OCI-LY1 (cell line): Measurements from ENCODE around the gene NFIA.

ENCODE experiments used
- H2AFZ ChIP-seq: fragments of 200-600 bp; sonication (generic), shearing (Covaris generic); 2 replicates; pipeline ENCODE4 v1.6.0; 2014; ENCODE audit warnings: antibody characterized with exemption, mild to moderate bottlenecking, low read length
- H3F3A ChIP-seq: fragments of 200-600 bp; sonication (generic), shearing (Covaris generic); 2 replicates; pipeline ENCODE4 v1.6.0; 2014; ENCODE audit warnings: mild to moderate bottlenecking, antibody characterized with exemption, low read length, moderate library complexity; ENCODE audit not compliant: insufficient read depth
- H3K27ac ChIP-seq: fragments of 200-600 bp; sonication (generic); 2 replicates; pipeline ENCODE4 v1.5.1; 2014; ENCODE audit warnings: low read length, mixed run types, mild to moderate bottlenecking, low read depth; ENCODE audit not compliant: poor library complexity, severe bottlenecking
- H3K27me3 ChIP-seq: fragments of 200-600 bp; sonication (generic); 2 replicates; pipeline ENCODE4 v1.6.0; 2014; ENCODE audit warnings: antibody characterized with exemption, mild to moderate bottlenecking, low read length, moderate library complexity; ENCODE audit not compliant: insufficient read depth
- H3K36me3 ChIP-seq: fragments of 200-600 bp; sonication (generic); 2 replicates; pipeline ENCODE4 v1.6.1; 2014; ENCODE audit warnings: mild to moderate bottlenecking, antibody characterized with exemption, low read length, moderate library complexity, mixed read lengths; ENCODE audit not compliant: insufficient read depth
- H3K4me1 ChIP-seq: fragments of 200-600 bp; sonication (generic); 2 replicates; pipeline ENCODE4 v1.5.1; 2014; ENCODE audit warnings: mild to moderate bottlenecking, low read length, moderate library complexity; ENCODE audit not compliant: insufficient read depth, severe bottlenecking
- H3K4me2 ChIP-seq: fragments of 200-600 bp; sonication (generic), shearing (Covaris generic); 2 replicates; pipeline ENCODE4 v1.6.1; 2014; ENCODE audit warnings: low read length
- H3K4me3 ChIP-seq: fragments of 200-600 bp; sonication (generic); 2 replicates; pipeline ENCODE4 v1.5.1; 2014; ENCODE audit warnings: low read length, low read depth, mild to moderate bottlenecking, mixed read lengths; ENCODE audit not compliant: poor library complexity, severe bottlenecking
- H3K79me2 ChIP-seq: fragments of 200-600 bp; shearing (Covaris generic); 2 replicates; pipeline ENCODE4 v1.6.1; 2016; ENCODE audit warnings: mixed run types, low read length, mixed read lengths; ENCODE audit not compliant: insufficient read depth
- H3K9ac ChIP-seq: fragments of 200-600 bp; sonication (generic), shearing (Covaris generic); 2 replicates; pipeline ENCODE4 v1.6.1; 2014; ENCODE audit warnings: mild to moderate bottlenecking, low read length, mixed read lengths
- H3K9me2 ChIP-seq: fragments of 200-600 bp; sonication (generic), shearing (Covaris generic); 2 replicates; pipeline ENCODE4 v1.6.1; 2014; ENCODE audit warnings: low read depth, mild to moderate bottlenecking, low read length, mixed read lengths
- H3K9me3 ChIP-seq: fragments of 200-600 bp; shearing (Covaris generic); 2 replicates; pipeline ENCODE4 v1.6.1; 2014; ENCODE audit warnings: low read length, mixed read lengths
- H4K20me1 ChIP-seq: fragments of 200-600 bp; sonication (generic), shearing (Covaris generic); 2 replicates; pipeline ENCODE4 v1.6.0; 2016; ENCODE audit warnings: mild to moderate bottlenecking, low read length; ENCODE audit not compliant: insufficient read depth
- EZH2 ChIP-seq: fragments of 200-600 bp; sonication (generic), shearing (Covaris generic); IDR thresholded peaks from 2 replicates; pipeline ENCODE4 v1.8.0; 2017; ENCODE audit warnings: borderline replicate concordance, mixed run types, mild to moderate bottlenecking, antibody characterized with exemption, low read length, moderate library complexity, mixed read lengths
- TF ChIP-seq, protein P1 (sequence below): fragments of 200-600 bp; sonication (generic), shearing (Covaris generic); IDR thresholded peaks from 2 replicates; pipeline ENCODE4 v1.5.1; 2017; ENCODE audit warnings: mild to moderate bottlenecking, antibody characterized with exemption, low read length, moderate library complexity, mixed read lengths

NFIA gene

DNA sequence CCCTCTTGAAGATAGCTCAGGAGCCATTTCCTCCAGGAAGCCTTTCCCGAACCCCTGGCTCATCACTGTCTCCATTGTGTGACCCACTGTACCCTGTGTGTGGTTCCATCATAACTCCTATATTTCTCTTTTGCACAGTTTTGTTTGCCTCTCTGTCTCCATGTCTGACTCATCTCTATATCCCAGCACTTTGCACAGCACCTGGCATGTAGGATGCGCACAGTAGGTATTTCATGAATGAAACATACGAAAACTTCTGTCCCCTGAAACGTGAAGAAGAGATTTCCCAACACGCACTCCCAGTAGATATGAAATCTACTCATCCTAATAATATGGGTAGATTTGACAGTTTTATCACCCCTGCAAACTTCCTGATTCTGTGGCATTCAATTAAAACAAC lies 275.2 kb downstream of the NFIA start:
- H3K4me2 ChIP-seq: no peak overlapping the region
- no peaks in the 10 kb centered on the region for H3K79me2 ChIP-seq
- peaks cover 26% of the 10 kb centered on the region for H3K36me3 ChIP-seq
- H3K9me3 ChIP-seq: no peaks in the 10 kb centered on the region
- H3F3A ChIP-seq: no peaks in the 10 kb centered on the region
- H4K20me1 ChIP-seq: no peaks in the 10 kb centered on the region
- no peaks in the 10 kb centered on the region for H3K27me3 ChIP-seq
- H3K4me3 ChIP-seq: no peak overlapping the region
- no peaks in the 10 kb centered on the region for H3K9me2 ChIP-seq
- no peak overlapping the region for H3K27ac ChIP-seq
- H2AFZ ChIP-seq: no peak overlapping the region
- no peaks in the 10 kb centered on the region for H3K4me1 ChIP-seq
- TF ChIP-seq EZH2: no peak
- TF ChIP-seq, protein P1, sequence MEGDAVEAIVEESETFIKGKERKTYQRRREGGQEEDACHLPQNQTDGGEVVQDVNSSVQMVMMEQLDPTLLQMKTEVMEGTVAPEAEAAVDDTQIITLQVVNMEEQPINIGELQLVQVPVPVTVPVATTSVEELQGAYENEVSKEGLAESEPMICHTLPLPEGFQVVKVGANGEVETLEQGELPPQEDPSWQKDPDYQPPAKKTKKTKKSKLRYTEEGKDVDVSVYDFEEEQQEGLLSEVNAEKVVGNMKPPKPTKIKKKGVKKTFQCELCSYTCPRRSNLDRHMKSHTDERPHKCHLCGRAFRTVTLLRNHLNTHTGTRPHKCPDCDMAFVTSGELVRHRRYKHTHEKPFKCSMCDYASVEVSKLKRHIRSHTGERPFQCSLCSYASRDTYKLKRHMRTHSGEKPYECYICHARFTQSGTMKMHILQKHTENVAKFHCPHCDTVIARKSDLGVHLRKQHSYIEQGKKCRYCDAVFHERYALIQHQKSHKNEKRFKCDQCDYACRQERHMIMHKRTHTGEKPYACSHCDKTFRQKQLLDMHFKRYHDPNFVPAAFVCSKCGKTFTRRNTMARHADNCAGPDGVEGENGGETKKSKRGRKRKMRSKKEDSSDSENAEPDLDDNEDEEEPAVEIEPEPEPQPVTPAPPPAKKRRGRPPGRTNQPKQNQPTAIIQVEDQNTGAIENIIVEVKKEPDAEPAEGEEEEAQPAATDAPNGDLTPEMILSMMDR: no peak
- no peak overlapping the region for H3K9ac ChIP-seq

DNA sequence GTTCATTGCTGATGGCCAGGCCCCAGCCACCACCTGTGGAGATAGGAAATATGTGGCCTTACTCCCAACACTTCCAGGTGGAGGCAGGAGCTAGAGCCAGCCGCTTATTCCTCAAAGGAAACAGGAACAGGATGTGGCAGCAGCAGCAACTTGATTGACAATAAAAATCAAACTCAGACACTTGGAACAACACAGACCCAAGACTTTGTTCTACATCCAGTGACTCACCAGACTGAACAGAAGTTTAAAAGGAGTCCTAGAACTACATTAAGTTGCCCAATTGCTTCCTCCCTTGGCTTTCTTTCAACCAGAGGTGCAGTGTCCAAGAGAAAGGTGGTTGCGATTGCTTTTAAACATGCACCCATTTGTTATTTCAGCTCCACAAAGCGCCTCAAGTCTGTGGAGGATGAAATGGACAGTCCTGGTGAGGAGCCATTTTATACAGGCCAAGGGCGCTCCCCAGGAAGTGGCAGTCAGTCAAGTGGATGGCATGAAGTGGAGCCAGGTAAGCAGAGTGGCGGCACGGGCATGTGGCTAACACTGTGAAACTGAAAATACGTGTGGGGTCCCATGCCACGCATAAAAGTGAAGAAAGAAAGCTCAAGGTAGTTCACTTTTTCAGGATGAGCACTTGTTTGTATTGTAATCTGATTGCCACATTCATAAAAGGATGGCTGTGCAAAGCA lies 276.6 kb downstream of the NFIA start:
- H3K9ac ChIP-seq: no peak overlapping the region
- H3K79me2 ChIP-seq: no peaks in the 10 kb centered on the region
- H3F3A ChIP-seq: no peaks in the 10 kb centered on the region
- no peaks in the 10 kb centered on the region for H3K27me3 ChIP-seq
- H3K4me2 ChIP-seq: no peak overlapping the region
- H3K36me3 ChIP-seq: peaks cover 24% of the 10 kb centered on the region
- H2AFZ ChIP-seq: no peak overlapping the region
- no peaks in the 10 kb centered on the region for H3K9me2 ChIP-seq
- no peaks in the 10 kb centered on the region for H3K4me1 ChIP-seq
- H3K9me3 ChIP-seq: no peaks in the 10 kb centered on the region
- TF ChIP-seq EZH2: no peak
- TF ChIP-seq, protein P1: no peak
- H3K4me3 ChIP-seq: no peak overlapping the region
- H4K20me1 ChIP-seq: no peaks in the 10 kb centered on the region
- H3K27ac ChIP-seq: no peak overlapping the region

DNA sequence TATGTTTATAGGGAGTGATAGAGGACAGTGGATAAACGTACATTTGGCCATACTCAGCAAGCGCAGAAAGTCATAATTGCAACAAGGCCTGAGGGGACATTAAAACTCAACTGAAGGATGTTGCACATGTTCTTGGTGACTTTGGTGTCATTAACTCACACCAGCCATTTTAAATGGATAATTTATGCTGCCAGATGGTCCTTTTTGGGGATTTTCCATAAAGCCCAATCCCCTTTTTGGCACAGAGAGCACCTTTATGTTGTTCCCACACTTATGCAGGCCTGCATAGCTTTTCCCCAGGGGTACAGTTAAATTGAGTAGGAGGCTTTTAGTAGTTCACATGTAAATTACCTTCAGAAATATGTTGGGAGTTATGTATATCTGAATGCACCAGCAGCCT lies 279.6 kb downstream of the NFIA start:
- H3K79me2 ChIP-seq: no peaks in the 10 kb centered on the region
- no peak overlapping the region for H3K9ac ChIP-seq
- peaks cover 18% of the 10 kb centered on the region; the same call in 1 of the 2 replicates for H3K36me3 ChIP-seq
- no peaks in the 10 kb centered on the region for H4K20me1 ChIP-seq
- H2AFZ ChIP-seq: no peak overlapping the region
- no peaks in the 10 kb centered on the region for H3K9me3 ChIP-seq
- TF ChIP-seq, protein P1: no peak
- no peak for TF ChIP-seq EZH2
- no peak overlapping the region for H3K4me3 ChIP-seq
- no peak overlapping the region for H3K4me2 ChIP-seq
- H3K27ac ChIP-seq: no peak overlapping the region
- H3F3A ChIP-seq: no peaks in the 10 kb centered on the region
- H3K27me3 ChIP-seq: no peaks in the 10 kb centered on the region
- H3K4me1 ChIP-seq: no peaks in the 10 kb centered on the region
- no peaks in the 10 kb centered on the region for H3K9me2 ChIP-seq
